ENCODE measurements around the gene KRTAP8-1.

KRTAP8-1 gene

GRCh38 chr21:30769724-30770431 is 43.2 kb downstream of the KRTAP8-1 start:
- Histone ChIP-seq H3K4me3 (ENCODE audit: low read depth in 1 of 2, low read length in 2 of 2) (no peak overlapping the region), H3K9me3 (ENCODE audit: control insufficient read depth in 1 of 2, low read length in 2 of 2) (no peaks in the 10 kb centered on the region), H3K36me3 (ENCODE audit: control insufficient read depth in 1 of 2, insufficient read depth in 2 of 2, low read length in 2 of 2) (no peaks in the 10 kb centered on the region), H3K27me3 (ENCODE audit: low read depth, low read length) (no peaks in the 10 kb centered on the region), H3K27ac (ENCODE audit: low read length) (no peak overlapping the region), H3K4me1 (ENCODE audit: control insufficient read depth in 1 of 2, insufficient read depth in 2 of 2, low read length in 2 of 2) (no peaks in the 10 kb centered on the region)

All from muscle layer of duodenum (tissue), 2 donors.